Measurements from ENCODE around the gene FARSA.
A peak's percentile ranks its signal among the peaks of the same experiment; 100 is the strongest.
"Not testable (repeated sequence)": the region's sequence is repeated elsewhere in the genome, so short reads cannot be mapped to it uniquely, and the experiment has no call there.

The FARSA gene

DNA sequence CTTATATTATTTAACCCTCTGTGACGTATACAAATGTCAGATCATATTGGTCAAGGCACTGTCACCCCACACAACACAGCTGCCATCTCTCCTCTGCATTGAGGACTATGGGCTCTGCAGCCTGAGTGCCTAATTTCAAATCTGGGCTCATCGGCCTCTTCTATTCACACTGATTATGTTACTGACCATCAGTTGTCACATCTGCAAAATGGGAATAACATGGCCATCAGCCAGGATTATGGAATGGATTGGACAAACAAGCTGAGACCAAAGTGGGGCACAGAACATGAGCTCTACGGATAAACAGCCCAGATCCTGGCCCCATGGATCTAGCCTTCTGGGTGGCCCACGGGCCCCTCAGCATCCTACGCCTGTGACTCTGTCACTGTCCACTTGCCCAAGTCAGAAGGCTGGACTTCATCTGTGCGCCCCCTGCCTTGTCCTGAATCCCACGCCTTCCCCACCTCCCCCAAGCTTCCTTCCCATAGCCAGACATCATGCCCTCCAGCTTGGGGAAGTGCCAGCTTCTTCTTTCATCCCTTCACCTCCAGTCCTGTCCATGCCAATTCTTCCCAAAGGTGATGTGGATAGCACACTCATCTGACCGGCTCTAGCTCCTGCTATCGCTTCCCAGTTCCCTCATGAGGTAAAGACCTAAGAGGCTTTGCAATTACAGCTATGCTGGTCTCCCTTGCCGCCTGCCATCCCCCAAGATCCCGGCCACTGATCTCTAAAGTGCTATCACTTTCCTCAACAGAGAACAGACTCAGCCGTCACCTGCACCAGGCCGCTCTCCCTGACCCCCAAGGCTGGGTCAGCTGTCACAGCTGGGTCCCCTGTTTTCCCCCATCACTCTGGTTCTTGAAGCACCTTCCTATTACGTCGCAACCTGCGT is 872 bp downstream of the FARSA start:
- H3K4me3 ChIP-seq (ENCODE audit: low read depth, low read length), result peak overlapping the region; percentile 62
- TF ChIP-seq, protein P1, sequence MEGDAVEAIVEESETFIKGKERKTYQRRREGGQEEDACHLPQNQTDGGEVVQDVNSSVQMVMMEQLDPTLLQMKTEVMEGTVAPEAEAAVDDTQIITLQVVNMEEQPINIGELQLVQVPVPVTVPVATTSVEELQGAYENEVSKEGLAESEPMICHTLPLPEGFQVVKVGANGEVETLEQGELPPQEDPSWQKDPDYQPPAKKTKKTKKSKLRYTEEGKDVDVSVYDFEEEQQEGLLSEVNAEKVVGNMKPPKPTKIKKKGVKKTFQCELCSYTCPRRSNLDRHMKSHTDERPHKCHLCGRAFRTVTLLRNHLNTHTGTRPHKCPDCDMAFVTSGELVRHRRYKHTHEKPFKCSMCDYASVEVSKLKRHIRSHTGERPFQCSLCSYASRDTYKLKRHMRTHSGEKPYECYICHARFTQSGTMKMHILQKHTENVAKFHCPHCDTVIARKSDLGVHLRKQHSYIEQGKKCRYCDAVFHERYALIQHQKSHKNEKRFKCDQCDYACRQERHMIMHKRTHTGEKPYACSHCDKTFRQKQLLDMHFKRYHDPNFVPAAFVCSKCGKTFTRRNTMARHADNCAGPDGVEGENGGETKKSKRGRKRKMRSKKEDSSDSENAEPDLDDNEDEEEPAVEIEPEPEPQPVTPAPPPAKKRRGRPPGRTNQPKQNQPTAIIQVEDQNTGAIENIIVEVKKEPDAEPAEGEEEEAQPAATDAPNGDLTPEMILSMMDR (IDR thresholded peaks at IDR 0.05; ENCODE audit: insufficient read depth, low read depth, low read length, missing control alignments), result no peak
- DNase-seq (ENCODE audit: low read depth), result no peak

DNA sequence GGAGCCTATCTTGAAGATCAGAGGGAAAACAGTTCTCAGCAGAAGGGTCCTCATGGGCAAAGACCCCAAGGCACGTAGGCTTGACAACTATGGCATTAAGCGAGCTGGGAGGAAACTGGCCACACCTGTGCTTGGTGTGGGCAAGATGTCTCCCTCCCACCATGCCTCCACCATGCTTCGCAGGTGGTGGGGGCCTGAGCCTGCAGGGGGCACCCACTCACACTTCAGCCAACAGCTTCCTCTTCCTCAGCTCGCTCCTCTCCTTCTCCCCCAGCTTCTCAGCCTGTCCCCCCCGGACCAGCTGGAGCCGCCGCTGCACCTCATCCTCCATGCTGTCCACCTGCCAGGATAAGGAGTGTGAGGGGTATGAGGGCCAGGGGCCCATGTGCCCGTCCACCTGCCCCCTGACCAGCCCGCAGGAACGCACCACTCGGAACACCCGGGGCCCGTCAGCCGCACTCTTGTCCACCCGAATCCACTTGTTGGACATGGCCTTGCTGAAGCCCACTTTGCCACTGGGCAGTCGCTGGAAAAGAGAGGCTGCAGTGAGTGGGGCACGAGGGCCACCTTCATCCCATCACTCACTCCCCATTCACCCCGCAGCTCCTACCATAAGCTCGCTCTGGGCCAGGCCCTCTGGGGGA is 3.4 kb downstream of the FARSA start:
- no peak for DNase-seq (ENCODE audit: low read depth)
- TF ChIP-seq, protein P1 (IDR thresholded peaks at IDR 0.05; ENCODE audit: insufficient read depth, low read depth, low read length, missing control alignments), result no peak
- no peak overlapping the region for H3K4me3 ChIP-seq (ENCODE audit: low read depth, low read length)

DNA sequence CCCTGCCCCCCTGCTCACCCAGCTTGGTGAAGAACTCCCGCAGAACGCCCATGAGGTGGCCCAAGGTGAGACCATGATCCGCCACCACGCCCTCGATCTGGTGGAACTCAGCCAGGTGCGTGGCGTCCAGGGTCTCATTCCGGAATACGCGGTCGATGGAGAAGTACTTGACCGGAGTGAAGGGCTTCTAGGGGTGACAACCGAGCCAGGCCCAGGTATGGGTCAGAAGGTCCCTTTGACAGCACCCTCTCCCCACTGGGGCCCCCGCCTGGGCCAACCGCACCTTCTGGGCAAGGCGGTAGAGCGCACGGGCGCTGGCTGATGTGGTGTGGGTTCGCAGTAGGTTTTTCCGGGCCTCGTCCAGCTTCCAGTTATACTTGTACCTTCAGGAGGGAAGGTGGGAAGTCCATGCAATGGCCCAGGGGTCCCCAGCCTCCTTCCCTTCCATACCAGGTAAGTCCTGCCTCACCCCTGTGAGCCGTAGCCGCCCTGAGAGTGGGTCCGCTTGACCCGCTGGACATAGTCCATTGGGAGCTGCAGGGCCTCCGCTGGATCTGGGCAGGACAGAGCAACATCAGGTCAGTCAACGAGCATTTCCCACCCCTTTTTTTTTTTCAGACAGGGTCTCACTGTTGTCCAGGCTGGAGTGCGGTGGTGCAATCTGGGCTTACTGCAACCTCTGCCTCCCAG is 8.7 kb downstream of the FARSA start:
- no peak overlapping the region for H3K4me3 ChIP-seq (ENCODE audit: low read depth, low read length)
- TF ChIP-seq, protein P1 (IDR thresholded peaks at IDR 0.05; ENCODE audit: insufficient read depth, low read depth, low read length, missing control alignments), result no peak
- DNase-seq (ENCODE audit: low read depth), result no peak

DNA sequence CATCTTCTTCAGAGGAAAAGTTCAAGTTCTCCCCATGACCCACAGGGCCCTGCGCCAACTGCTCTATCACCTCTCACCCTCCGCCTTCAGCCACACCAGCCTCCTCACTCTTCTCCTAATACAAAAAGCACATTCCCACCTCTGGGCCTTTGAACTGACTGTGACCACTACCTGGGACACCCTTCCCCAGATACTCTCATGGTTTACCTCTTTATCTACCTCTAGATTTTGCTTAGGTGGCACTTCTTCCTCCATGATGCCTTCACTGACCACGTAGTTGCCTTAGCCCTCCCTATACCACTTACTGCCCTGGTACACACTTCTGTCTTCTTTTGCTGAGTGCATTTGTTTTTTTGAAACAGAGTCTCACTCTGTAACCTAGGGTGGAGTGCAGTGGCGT is 10.6 kb downstream of the FARSA start:
- no peak overlapping the region for H3K4me3 ChIP-seq (ENCODE audit: low read depth, low read length)
- TF ChIP-seq, protein P1 (IDR thresholded peaks at IDR 0.05; ENCODE audit: insufficient read depth, low read depth, low read length, missing control alignments), result no peak
- no peak for DNase-seq (ENCODE audit: low read depth)

DNA sequence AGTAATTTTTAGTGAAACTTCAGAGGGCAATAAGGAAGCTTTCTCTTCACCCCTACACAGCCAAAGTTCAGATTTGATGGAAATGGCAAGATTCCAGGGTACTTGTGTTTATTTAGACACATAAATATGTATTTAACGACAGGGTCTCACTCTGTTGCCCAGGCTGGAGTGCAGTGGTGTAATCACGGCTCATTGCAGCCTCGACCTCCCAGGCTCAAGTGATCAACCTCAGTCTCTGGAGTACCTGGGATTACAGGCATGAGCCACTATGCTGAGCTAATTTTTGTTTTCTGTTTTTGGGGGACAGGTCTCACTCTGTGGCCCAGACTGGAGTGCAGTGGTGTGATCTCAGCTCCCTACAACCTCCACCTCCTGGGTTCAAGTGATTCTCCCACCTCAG is 12.5 kb downstream of the FARSA start:
- no peak overlapping the region for H3K4me3 ChIP-seq (ENCODE audit: low read depth, low read length)
- no peak for DNase-seq (ENCODE audit: low read depth)
- TF ChIP-seq, protein P1 (IDR thresholded peaks at IDR 0.05; ENCODE audit: insufficient read depth, low read depth, low read length, missing control alignments), result no peak

DNA sequence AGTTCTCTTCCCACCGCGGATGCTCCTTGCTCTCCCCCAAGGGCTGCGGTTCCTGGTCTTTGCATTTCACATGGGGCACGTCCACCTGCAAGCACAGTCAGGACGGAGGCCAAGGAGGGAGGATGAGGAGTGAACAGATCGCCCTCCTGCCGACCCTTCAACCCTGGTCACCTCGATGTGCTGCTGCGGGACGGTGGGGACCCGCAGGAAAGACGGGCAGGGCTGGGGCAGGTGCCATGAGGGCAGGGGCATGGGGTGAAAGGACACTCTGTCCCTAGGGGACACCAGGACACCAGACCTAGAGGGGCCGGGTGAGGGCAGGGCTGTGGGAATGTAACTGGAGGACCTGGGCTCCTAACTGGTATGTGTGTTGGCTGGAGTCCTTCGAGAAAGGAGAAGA is 15.3 kb downstream of the FARSA start:
- TF ChIP-seq, protein P1 (IDR thresholded peaks at IDR 0.05; ENCODE audit: insufficient read depth, low read depth, low read length, missing control alignments), result no peak
- no peak for DNase-seq (ENCODE audit: low read depth)
- H3K4me3 ChIP-seq (ENCODE audit: low read depth, low read length), result no peak overlapping the region

DNA sequence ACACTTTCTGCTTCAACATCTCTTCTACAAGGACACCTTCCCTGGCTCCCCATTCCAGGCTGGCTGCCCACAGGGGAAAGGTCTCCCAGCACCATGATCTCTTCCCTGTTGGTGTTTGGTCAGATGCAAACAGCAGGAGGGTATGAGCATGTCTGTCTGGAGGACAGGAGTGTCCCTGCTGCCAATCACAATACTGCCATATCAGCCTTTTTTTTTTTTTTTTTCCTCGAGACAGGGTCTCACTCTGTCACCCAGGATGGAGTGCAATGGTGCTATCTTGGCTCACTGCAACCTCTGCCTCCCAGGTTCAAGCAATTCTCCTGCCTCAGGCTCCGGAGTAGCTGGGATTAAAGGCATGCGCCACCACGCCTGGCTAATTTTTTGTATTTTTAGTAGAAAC is 17.7 kb downstream of the FARSA start:
- DNase-seq (ENCODE audit: low read depth); H3K4me3 ChIP-seq (ENCODE audit: low read depth, low read length): not testable (repeated sequence)

All from GM12865 (cell line).